GM12864 (cell line): ENCODE measurements around the gene MSMP.

Experiments
- DNase-seq: peaks from one replicate; pipeline ENCODE4 v3.0.0-alpha.2; 2011; ENCODE audit warnings: low read depth
- H3K4me3 ChIP-seq: 2 replicates; pipeline ENCODE4 v1.5.1; 2011; ENCODE audit warnings: mild to moderate bottlenecking, low read depth, low read length, control low read depth
- TF ChIP-seq, protein P1 (sequence below): IDR thresholded peaks from 2 replicates; pipeline ENCODE4 v1.5.1; 2011; ENCODE audit warnings: low read depth, mild to moderate bottlenecking, moderate library complexity, low read length, control low read depth, inconsistent platforms; ENCODE audit errors: missing control alignments

Gene MSMP

GRCh38 chr9:35754264-35754663, at the start of gene MSMP:
MSMP (minus strand) TSS chr9:35754276; CDS start chr9:35754129, 147 bp downstream.
- no peak for DNase-seq
- TF ChIP-seq, protein P1, sequence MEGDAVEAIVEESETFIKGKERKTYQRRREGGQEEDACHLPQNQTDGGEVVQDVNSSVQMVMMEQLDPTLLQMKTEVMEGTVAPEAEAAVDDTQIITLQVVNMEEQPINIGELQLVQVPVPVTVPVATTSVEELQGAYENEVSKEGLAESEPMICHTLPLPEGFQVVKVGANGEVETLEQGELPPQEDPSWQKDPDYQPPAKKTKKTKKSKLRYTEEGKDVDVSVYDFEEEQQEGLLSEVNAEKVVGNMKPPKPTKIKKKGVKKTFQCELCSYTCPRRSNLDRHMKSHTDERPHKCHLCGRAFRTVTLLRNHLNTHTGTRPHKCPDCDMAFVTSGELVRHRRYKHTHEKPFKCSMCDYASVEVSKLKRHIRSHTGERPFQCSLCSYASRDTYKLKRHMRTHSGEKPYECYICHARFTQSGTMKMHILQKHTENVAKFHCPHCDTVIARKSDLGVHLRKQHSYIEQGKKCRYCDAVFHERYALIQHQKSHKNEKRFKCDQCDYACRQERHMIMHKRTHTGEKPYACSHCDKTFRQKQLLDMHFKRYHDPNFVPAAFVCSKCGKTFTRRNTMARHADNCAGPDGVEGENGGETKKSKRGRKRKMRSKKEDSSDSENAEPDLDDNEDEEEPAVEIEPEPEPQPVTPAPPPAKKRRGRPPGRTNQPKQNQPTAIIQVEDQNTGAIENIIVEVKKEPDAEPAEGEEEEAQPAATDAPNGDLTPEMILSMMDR: no peak
- H3K4me3 ChIP-seq: no peak within 1 kb of the TSS

- no peak for DNase-seq
- H3K4me3 ChIP-seq: no peak overlapping the region
- TF ChIP-seq, protein P1: no peak
Observed at GRCh38 chr9:35801328-35802128, 47.5 kb upstream of the MSMP start.

- TF ChIP-seq, protein P1: no peak
- DNase-seq: no peak
- no peak overlapping the region for H3K4me3 ChIP-seq
Observed at GRCh38 chr9:35800530-35800929, 46.5 kb upstream of the MSMP start.

GRCh38 chr9:35798658-35799374, 44.7 kb upstream of the MSMP start:
- DNase-seq: no peak

GRCh38 chr9:35797311-35798109, 43.4 kb upstream of the MSMP start:
- H3K4me3 ChIP-seq: no peak overlapping the region
- TF ChIP-seq, protein P1: no peak
- no peak for DNase-seq

More at GRCh38 chr9:35798658-35799374, 44.7 kb upstream of the MSMP start:
- H3K4me3 ChIP-seq: no peak overlapping the region
- TF ChIP-seq, protein P1: no peak

DNA sequence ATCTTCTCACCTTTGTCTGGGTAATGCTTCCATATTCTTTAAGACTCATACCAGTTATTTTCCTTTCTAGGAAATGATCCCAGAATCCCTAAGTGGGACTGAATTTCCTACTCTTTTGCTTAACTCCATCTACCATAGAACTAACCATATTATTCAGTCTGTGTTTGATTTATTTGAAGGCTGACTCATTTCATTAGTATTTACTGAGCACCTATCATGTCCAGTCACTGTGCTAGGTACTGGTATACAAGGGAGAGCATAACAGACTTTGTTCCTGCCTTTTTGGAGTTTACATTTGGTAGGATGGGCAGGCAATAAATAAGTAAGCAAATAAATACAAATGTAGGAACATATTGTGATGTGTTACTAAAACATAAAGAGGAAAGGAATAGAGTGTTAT, 41.6 kb upstream of the MSMP start:
- DNase-seq: no peak
- TF ChIP-seq, protein P1: no peak
- no peak overlapping the region for H3K4me3 ChIP-seq
